Osteocyte (in vitro differentiated cells): ENCODE results near the gene SP1. TPM values are rescaled to one million over a fixed set of nuclear protein-coding genes. Genes with fewer than 3 reads are reported as not detected.

Experiments used
- DNase-seq: peaks from one replicate; pipeline ENCODE4 v3.0.0; 2021; ENCODE audit warnings: mixed read lengths; ENCODE audit not compliant: unreplicated experiment; ENCODE audit errors: extremely low spot score
- H3K27ac Mint-ChIP-seq: one replicate; pipeline ENCODE4 v1.8.0; 2021; ENCODE audit warnings: mild to moderate bottlenecking, mixed read lengths; ENCODE audit not compliant: unreplicated experiment
- H3K27me3 Mint-ChIP-seq: one replicate; pipeline ENCODE4 v1.8.0; 2021; ENCODE audit warnings: mixed read lengths; ENCODE audit not compliant: unreplicated experiment
- H3K36me3 Mint-ChIP-seq: one replicate; pipeline ENCODE4 v1.8.0; 2021; ENCODE audit warnings: mixed read lengths; ENCODE audit not compliant: unreplicated experiment
- H3K4me1 Mint-ChIP-seq: one replicate; pipeline ENCODE4 v1.8.0; 2021; ENCODE audit warnings: mixed read lengths; ENCODE audit not compliant: unreplicated experiment
- H3K4me3 Mint-ChIP-seq: one replicate; pipeline ENCODE4 v1.8.0; 2021; ENCODE audit warnings: mild to moderate bottlenecking, moderate library complexity, mixed read lengths; ENCODE audit not compliant: unreplicated experiment
- H3K9me3 Mint-ChIP-seq: one replicate; pipeline ENCODE4 v1.8.0; 2021; ENCODE audit warnings: mixed read lengths; ENCODE audit not compliant: unreplicated experiment
- total RNA-seq: library from RNA; stranded (reverse); gene quantifications from 2 replicates; pipeline ENCODE4 v1.2.1, GENCODE V29; 2021
- TF ChIP-seq, protein P1 (sequence below): fragments of 200-600 bp; sonication (generic); IDR thresholded peaks from 2 replicates; pipeline ENCODE4 v1.5.0; 2021; ENCODE audit warnings: antibody characterized with exemption, mild to moderate bottlenecking, moderate library complexity

SP1 gene
- total RNA-seq, 1 donor from 2014 or later: 77.0 TPM

DNA sequence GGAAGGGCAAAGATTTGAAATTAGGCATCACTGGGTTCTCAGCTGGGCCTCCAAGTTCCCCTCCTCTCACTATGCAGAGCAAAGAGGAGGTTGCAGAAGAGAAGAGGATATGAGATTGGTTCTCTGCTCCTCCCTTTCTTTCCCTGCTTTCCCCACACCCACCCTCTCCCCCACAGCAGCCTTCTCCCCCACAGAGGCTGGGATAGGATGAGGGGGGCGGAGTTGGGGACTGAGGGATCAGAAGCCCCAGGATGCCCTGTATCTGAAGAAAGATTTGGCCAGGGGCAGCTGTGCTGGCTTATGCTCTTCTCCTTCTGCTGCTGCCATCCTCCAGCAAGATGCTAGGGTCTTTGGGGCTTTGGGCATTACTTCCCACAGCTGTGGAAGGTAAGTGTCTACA lies 43.6 kb downstream of the SP1 start, which contains the start of gene AMHR2:
Gene AMHR2 (plus strand): TSS at position 259 of the 400 bp plus-strand sequence. CDS start 80 bp downstream, at position 339.
- H3K9me3 Mint-ChIP-seq: no peaks in the 10 kb centered on the region
- H3K4me3 Mint-ChIP-seq: no peak within 1 kb of the TSS
- TF ChIP-seq, protein P1, sequence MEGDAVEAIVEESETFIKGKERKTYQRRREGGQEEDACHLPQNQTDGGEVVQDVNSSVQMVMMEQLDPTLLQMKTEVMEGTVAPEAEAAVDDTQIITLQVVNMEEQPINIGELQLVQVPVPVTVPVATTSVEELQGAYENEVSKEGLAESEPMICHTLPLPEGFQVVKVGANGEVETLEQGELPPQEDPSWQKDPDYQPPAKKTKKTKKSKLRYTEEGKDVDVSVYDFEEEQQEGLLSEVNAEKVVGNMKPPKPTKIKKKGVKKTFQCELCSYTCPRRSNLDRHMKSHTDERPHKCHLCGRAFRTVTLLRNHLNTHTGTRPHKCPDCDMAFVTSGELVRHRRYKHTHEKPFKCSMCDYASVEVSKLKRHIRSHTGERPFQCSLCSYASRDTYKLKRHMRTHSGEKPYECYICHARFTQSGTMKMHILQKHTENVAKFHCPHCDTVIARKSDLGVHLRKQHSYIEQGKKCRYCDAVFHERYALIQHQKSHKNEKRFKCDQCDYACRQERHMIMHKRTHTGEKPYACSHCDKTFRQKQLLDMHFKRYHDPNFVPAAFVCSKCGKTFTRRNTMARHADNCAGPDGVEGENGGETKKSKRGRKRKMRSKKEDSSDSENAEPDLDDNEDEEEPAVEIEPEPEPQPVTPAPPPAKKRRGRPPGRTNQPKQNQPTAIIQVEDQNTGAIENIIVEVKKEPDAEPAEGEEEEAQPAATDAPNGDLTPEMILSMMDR: no peak
- no peaks in the 10 kb centered on the region for H3K27me3 Mint-ChIP-seq
- H3K4me1 Mint-ChIP-seq: peaks cover 8% of the 10 kb centered on the region
- no peak for DNase-seq
- H3K36me3 Mint-ChIP-seq: no peaks in the 10 kb centered on the region
- no peak within 1 kb of the TSS for H3K27ac Mint-ChIP-seq

DNA sequence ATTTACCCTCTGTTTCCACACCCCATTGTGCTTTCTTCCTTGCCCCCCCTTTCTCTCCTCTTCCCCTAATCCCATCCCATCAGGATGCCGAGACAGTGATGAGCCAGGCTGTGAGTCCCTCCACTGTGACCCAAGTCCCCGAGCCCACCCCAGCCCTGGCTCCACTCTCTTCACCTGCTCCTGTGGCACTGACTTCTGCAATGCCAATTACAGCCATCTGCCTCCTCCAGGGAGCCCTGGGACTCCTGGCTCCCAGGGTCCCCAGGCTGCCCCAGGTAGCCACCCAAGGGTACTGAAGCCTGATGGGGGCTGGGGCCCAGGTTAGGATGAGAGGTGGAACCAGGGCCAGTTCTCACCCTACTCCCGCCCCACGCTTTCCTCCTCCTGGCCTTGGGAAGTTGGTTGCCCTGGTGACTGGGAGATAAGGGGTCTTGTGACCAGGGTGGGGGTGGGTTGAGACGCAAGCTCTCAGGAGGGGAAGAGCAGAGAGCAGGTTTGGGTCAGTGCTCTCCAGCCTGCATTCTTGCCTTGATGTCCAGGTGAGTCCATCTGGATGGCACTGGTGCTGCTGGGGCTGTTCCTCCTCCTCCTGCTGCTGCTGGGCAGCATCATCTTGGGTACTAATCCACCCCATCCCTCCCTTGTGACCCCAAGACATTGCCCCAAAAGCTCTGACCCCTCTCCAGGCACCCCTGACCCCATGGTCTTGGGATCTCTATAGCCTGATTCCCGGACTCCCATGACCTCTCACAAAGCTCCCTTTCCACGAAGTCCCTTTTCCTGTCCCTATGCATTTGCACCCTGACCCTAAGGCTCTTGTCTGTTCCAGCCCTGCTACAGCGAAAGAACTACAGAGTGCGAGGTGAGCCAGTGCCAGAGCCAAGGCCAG lies 44.9 kb downstream of the SP1 start:
- Mint-ChIP-seq H3K27ac (no peak overlapping the region), H3K9me3 (no peaks in the 10 kb centered on the region), H3K4me1 (peaks cover 8% of the 10 kb centered on the region), H3K36me3 (no peaks in the 10 kb centered on the region), H3K4me3 (no peak overlapping the region), H3K27me3 (no peaks in the 10 kb centered on the region)
- TF ChIP-seq, protein P1: no peak
- DNase-seq: no peak

DNA sequence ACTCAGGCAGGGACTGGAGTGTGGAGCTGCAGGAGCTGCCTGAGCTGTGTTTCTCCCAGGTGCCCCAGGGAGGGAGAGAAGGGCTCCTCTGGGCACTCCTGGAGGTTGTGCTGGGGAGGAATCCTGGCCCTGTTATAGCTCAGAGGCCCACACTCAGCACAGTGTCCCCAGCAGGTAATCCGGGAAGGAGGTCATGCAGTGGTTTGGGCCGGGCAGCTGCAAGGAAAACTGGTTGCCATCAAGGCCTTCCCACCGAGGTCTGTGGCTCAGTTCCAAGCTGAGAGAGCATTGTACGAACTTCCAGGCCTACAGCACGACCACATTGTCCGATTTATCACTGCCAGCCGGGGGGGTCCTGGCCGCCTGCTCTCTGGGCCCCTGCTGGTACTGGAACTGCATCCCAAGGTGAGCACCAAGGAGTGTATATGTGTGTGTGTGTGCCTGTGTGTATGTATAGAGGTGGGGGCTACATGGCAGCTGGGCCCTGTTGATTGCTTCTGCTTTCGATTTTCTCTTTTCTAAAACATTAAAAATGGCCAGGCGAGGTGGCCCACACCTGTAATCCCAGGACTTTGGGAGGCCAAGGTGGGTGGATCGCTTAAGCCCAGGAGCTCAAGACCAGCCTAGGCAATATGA lies 45.7 kb downstream of the SP1 start:
- TF ChIP-seq, protein P1: no peak
- no peak for DNase-seq
- H3K36me3 Mint-ChIP-seq: no peaks in the 10 kb centered on the region
- no peaks in the 10 kb centered on the region for H3K9me3 Mint-ChIP-seq
- peaks cover 7% of the 10 kb centered on the region for H3K4me1 Mint-ChIP-seq
- no peak overlapping the region for H3K27ac Mint-ChIP-seq
- no peaks in the 10 kb centered on the region for H3K27me3 Mint-ChIP-seq
- no peak overlapping the region for H3K4me3 Mint-ChIP-seq

DNA sequence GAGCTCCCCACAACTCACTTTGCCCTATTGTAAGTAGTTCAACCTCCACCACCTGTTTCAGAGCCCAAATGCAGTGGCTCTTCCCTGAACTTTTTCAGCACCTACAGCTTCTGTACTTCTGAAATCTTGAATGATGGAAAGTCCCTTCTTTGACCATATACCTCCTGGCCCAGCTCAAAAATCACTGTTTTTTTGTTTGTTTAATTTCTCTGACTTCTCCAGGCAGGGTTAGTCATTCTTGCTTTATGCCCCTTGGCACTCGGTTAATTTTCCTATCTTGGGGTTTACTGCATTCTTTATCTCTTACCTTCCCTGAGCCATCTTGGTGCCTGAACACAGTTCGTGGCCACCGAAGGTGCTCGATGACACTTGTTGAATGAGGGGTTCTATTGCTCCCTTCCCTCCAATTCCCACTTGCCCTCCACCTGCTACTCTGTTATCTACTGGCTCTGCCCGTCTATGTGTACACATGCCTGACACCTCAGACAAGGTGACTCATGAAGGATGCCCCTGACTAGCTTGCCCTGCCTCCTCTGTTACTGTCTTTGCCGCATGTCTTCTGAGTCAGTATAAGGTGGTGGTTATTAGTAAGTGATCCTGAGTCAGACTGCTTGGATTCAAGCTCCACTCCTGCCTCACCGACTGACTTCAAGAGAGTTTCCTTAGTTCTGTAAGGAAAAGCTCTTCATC lies 48.1 kb downstream of the SP1 start:
- Mint-ChIP-seq H3K4me3 (no peak overlapping the region), H3K27me3 (no peaks in the 10 kb centered on the region), H3K27ac (no peak overlapping the region), H3K9me3 (no peaks in the 10 kb centered on the region), H3K4me1 (no peaks in the 10 kb centered on the region), H3K36me3 (no peaks in the 10 kb centered on the region)
- TF ChIP-seq, protein P1: no peak
- DNase-seq: no peak
